Measurements from ENCODE around the gene ARMC8.
A peak's percentile ranks its signal among the peaks of the same experiment; 100 is the strongest.

ARMC8 gene

DNA sequence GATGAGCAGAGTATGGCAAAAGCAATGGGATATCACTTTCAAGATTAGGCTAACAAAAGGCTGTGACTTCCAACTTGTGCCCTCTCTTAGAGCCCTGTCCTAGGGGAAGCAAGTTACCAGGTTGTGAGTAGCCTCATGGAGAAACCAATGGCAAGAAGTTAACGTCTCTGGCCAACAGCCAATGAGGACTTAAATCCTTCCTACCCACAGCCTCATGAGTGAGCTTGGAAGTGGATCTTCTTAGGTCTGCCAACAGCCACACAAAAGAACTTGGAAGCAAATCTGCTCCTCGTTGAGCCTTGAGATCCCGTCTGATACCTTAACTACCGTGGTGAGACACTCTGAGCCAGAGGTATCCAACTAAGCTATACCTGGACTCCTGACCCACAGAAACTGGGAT, 136.9 kb downstream of the ARMC8 start:
- DNase-seq, result no peak

GRCh38 chr3:138325990-138326389, 138.9 kb downstream of the ARMC8 start:
- no peak for DNase-seq

GRCh38 chr3:138326866-138327595, 139.9 kb downstream of the ARMC8 start:
- DNase-seq, result no peak

DNA sequence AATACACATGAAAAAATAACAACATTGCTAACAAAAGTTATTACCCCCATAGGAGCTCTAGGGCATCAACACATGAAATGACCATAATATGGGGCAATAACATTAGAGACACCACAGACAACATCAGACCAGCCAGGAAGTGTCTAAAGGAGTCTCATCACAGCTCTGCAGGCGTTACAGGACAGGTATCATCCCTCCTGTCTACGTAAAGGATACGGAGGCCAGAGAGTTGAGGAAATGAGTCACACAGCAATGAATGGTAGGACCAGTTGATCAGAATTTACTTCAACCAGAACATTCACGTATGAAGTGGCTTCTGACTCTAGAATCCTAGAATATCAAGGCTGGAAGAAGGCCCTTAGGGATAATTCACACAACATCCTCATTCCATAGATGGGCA, 140.7 kb downstream of the ARMC8 start:
- no peak for DNase-seq

DNA sequence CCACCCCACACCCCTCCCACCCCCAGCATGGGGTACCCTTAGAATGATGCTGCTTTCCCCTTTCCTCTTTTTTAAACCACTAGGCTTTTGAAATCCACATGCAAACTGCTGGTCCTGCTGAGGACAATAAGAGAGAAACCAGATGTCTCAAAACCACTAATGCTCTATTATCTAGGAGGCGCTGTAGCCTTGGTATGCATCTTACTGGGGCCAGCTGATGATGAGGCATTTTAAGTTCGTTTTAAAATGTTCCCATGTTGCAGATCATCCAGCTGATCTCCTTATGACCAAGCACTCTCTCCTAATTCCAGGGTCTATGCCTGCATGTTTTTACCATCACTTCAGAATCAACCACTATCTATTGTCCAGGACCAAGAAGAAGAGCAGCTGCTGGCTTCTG, 141.2 kb downstream of the ARMC8 start:
- DNase-seq, result no peak

- DNase-seq, result peak; percentile 94
These were observed 142.3 kb downstream of the ARMC8 start, which contains the start of gene NME9 for GRCh38 chr3:138329127-138329983. NME9 (minus strand) TSS chr3:138329851; CDS start chr3:138329335, 516 bp downstream.

DNA sequence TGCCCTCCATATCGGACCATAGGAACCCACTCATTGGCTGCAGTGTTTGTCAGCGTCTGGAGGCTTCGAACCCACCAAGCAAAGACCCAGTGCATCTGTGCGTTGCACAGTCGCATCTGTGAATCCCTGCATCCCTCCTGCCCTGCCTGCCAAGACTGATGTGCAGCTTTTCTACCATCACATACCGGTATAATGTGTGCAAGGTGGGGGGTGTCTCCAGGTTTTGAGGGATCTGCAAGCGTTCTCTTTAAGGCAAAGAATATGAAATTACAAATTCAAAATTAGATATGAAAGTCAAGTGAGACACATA, 142.8 kb downstream of the ARMC8 start:
- DNase-seq, result no peak

DNA sequence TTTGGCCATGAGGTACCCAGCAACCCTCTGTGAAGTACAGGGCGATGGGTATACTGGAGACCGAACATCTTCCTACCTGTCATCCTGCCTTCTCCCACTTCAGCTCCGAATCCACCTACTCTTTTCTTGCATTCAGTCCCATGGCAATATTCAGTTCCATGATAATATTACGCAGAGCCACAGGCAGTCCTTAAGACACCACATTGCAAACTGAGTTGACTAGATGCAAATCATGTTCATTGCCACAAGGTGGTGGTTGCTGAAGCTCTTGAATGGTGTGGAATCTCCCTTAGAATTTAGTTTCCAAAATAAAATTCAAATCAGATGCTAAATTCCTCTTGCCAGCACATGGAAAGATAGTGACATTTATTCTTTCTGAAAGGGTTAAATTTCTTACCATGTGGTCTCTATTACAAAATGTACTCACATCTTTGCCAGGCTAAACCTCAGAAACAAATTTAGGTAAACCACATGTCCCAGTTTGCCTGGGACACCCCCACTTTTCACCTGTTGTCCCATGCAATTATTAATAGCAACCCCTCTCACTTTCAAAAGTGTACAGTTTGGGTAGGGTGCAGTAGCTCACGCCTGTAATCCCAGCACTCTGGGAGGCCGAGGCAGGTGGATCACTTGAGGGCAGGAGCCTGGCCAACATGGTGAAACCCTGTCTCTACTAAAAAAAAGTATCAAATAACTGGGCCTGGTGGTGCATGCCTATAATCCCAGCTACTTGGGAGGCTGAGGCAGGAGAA, 144.2 kb downstream of the ARMC8 start:
- no peak for DNase-seq

- peak; percentile 18 for DNase-seq
These were observed 145.5 kb downstream of the ARMC8 start for GRCh38 chr3:138332472-138333073.

GRCh38 chr3:138334608-138335007, 147.5 kb downstream of the ARMC8 start:
- no peak for DNase-seq

- no peak for DNase-seq
These were observed 149.4 kb downstream of the ARMC8 start for GRCh38 chr3:138336454-138336999.

DNA sequence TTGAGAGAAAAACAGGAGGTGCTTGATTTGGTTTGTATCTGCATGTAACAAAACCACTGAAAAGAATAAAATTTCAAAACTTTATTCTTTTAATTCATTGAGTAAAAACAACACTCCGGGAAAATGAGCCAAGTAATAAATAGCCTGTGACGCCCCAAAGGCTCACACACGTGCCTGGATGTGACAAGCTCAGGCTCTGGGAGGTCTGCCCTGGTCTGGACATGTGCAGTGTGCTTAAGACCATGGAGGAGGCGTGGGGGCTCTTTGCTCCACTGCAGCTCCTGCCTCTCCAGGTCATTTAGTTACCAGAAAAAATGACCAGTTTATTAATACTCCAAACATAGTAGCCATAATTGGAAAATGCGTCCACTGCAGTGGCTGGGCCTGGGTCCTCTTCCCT, 151.1 kb downstream of the ARMC8 start:
- no peak for DNase-seq

GRCh38 chr3:138338811-138339210, 151.7 kb downstream of the ARMC8 start:
- no peak for DNase-seq

DNA sequence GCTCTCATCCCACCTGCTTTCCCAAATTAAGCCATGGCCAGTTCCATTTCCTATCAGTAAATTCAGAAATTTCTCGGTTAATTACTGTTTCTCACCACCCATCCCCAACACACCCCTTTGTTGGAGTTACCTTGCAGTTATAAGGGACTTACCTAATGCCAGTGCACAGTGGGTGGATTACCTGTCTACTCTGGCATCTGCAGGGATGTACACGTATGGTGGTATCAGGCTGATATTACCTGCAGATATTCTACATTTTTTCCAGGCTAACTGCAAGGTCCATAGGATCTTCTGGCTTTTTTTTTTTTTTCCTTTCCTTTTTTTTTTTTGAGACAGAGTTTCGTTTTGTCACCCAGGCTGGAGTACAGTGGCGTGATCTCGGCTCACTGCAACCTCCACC, 153.4 kb downstream of the ARMC8 start:
- no peak for DNase-seq

- DNase-seq, result no peak
These were observed 157.7 kb downstream of the ARMC8 start for GRCh38 chr3:138344754-138345153.
